Measurements from ENCODE around the gene BCL11A.

Gene BCL11A

GRCh38 chr2:60409531-60409871 is 144.0 kb downstream of the BCL11A start:
- TF ChIP-seq CTCF (conservative IDR thresholded peaks at IDR 0.05) = no peak
- H3K27ac ChIP-seq = no peak overlapping the region

- TF ChIP-seq CTCF (conservative IDR thresholded peaks at IDR 0.05) = no peak
- H3K27ac ChIP-seq = no peak overlapping the region
These were observed 144.5 kb downstream of the BCL11A start for GRCh38 chr2:60408811-60409530.

- no peak for TF ChIP-seq CTCF (conservative IDR thresholded peaks at IDR 0.05)
- no peak overlapping the region for H3K27ac ChIP-seq
These were observed 145.2 kb downstream of the BCL11A start for GRCh38 chr2:60408207-60408606.

GRCh38 chr2:60407398-60407797 is 146.1 kb downstream of the BCL11A start:
- H3K27ac ChIP-seq = no peak overlapping the region
- TF ChIP-seq CTCF (conservative IDR thresholded peaks at IDR 0.05) = no peak

GRCh38 chr2:60406192-60406591 is 147.3 kb downstream of the BCL11A start:
- H3K27ac ChIP-seq = no peak overlapping the region
- no peak for TF ChIP-seq CTCF (conservative IDR thresholded peaks at IDR 0.05)

- H3K27ac ChIP-seq = no peak overlapping the region
- TF ChIP-seq CTCF (conservative IDR thresholded peaks at IDR 0.05) = no peak
These were observed 148.1 kb downstream of the BCL11A start for GRCh38 chr2:60405271-60405919.
